PC-9 (cell line): ENCODE measurements around the gene AGMO.

ENCODE experiments used
- EZH2 ChIP-seq: fragments of 200-600 bp; sonication (generic); IDR thresholded peaks from 2 replicates; pipeline ENCODE4 v1.8.0; 2017; ENCODE audit warnings: antibody characterized with exemption, low read depth
- TF ChIP-seq, protein P1 (sequence below): fragments of 200-600 bp; sonication (generic); conservative IDR thresholded peaks from 2 replicates; pipeline ENCODE4 v1.6.1; 2017; ENCODE audit warnings: mixed run types, antibody characterized with exemption, mild to moderate bottlenecking, moderate library complexity

DNA sequence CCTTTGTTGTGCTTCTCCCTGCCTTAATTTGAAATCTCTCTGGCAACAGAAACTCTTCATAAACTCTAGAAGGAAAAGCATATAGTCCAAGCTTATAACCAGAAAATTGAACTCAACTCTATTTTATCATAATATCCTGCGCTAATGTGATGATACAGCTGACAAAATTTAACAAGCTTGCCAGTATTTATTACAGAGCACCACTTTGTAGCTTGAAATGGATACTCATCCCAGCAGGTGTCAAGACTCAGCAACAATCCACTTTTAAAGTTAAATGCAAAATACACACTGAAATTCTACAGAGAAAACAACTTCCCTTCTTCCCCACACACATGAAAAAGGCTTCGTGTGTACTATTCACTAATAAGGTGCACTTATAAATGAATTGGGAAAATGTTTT lies 228.9 kb downstream of the AGMO start:
- TF ChIP-seq, protein P1, sequence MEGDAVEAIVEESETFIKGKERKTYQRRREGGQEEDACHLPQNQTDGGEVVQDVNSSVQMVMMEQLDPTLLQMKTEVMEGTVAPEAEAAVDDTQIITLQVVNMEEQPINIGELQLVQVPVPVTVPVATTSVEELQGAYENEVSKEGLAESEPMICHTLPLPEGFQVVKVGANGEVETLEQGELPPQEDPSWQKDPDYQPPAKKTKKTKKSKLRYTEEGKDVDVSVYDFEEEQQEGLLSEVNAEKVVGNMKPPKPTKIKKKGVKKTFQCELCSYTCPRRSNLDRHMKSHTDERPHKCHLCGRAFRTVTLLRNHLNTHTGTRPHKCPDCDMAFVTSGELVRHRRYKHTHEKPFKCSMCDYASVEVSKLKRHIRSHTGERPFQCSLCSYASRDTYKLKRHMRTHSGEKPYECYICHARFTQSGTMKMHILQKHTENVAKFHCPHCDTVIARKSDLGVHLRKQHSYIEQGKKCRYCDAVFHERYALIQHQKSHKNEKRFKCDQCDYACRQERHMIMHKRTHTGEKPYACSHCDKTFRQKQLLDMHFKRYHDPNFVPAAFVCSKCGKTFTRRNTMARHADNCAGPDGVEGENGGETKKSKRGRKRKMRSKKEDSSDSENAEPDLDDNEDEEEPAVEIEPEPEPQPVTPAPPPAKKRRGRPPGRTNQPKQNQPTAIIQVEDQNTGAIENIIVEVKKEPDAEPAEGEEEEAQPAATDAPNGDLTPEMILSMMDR, result no peak
- no peak for TF ChIP-seq EZH2
